ENCODE data around the gene NPHP4. TPM values are rescaled to one million over a fixed set of nuclear protein-coding genes. Genes with fewer than 3 reads are reported as not detected.

Gene NPHP4
- total RNA-seq, 4 donors from 2014 or later, result 13.7 to 29.3 (median 18.6) TPM

- DNase-seq (ENCODE audit: low spot score) (no peak), ATAC-seq (ENCODE audit: low FRiP score) (no peak)
- no peak for TF ChIP-seq CTCF (IDR thresholded peaks at IDR 0.05)
These were observed 115.2 kb downstream of the NPHP4 start for GRCh38 chr1:5877001-5877400.

GRCh38 chr1:5876094-5876650 is 116.1 kb downstream of the NPHP4 start:
- TF ChIP-seq CTCF (IDR thresholded peaks at IDR 0.05), result no peak
- ATAC-seq (ENCODE audit: low FRiP score) (no peak), DNase-seq (ENCODE audit: low spot score) (no peak)

GRCh38 chr1:5875345-5875910 is 116.8 kb downstream of the NPHP4 start:
- DNase-seq (ENCODE audit: low spot score) (no peak), ATAC-seq (ENCODE audit: low FRiP score) (no peak)
- no peak for TF ChIP-seq CTCF (IDR thresholded peaks at IDR 0.05)

- DNase-seq (ENCODE audit: low spot score), result no peak
- ATAC-seq (ENCODE audit: low FRiP score), result no peak
- no peak for TF ChIP-seq CTCF (IDR thresholded peaks at IDR 0.05)
These were observed 117.7 kb downstream of the NPHP4 start for GRCh38 chr1:5874416-5875110.

- no peak for ATAC-seq (ENCODE audit: low FRiP score)
- TF ChIP-seq CTCF (IDR thresholded peaks at IDR 0.05), result no peak
- DNase-seq (ENCODE audit: low spot score), result no peak
These were observed 118.7 kb downstream of the NPHP4 start for GRCh38 chr1:5873556-5873955.

- no peak for DNase-seq (ENCODE audit: low spot score)
- ATAC-seq (ENCODE audit: low FRiP score), result no peak
- TF ChIP-seq CTCF (IDR thresholded peaks at IDR 0.05), result no peak
These were observed 119.3 kb downstream of the NPHP4 start for GRCh38 chr1:5872886-5873285.

Data from omental fat pad (tissue), 4 donors.